C4-2B (cell line): Measurements from ENCODE around the gene NADSYN1.

ENCODE experiments used
- ZFX ChIP-seq: fragments of 450-650 bp; IDR thresholded peaks from 2 replicates; pipeline ENCODE4 v1.6.1; 2017
- TF ChIP-seq, protein P1 (sequence below): fragments of 450-650 bp; conservative IDR thresholded peaks from 2 replicates; pipeline ENCODE4 v1.5.1; 2017; ENCODE audit warnings: mild to moderate bottlenecking

DNA sequence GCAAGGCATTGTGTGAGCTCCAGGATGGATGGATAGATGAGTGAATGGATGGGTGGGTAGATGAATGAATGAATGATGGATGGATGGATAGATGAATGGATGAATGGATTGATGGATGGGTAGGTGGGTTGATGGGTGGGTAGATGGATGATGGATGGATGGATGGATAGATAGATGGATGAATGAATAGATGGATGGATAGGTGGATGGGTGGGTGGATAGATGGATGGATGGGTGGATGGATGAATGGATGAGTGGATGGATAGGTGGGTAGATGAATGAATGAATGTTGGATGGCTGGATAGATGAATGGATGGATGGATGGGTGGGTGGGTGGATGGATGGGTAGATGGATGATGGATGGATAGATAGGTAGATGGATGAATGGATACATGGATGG is 38.4 kb upstream of the NADSYN1 start:
- TF ChIP-seq, protein P1, sequence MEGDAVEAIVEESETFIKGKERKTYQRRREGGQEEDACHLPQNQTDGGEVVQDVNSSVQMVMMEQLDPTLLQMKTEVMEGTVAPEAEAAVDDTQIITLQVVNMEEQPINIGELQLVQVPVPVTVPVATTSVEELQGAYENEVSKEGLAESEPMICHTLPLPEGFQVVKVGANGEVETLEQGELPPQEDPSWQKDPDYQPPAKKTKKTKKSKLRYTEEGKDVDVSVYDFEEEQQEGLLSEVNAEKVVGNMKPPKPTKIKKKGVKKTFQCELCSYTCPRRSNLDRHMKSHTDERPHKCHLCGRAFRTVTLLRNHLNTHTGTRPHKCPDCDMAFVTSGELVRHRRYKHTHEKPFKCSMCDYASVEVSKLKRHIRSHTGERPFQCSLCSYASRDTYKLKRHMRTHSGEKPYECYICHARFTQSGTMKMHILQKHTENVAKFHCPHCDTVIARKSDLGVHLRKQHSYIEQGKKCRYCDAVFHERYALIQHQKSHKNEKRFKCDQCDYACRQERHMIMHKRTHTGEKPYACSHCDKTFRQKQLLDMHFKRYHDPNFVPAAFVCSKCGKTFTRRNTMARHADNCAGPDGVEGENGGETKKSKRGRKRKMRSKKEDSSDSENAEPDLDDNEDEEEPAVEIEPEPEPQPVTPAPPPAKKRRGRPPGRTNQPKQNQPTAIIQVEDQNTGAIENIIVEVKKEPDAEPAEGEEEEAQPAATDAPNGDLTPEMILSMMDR, result no peak
- no peak for TF ChIP-seq ZFX
